NB4 (cell line): Measurements from ENCODE around the gene SOS2.

Source experiments
- DNase-seq: peaks from one replicate; pipeline ENCODE4 v3.0.0; 2010; ENCODE audit warnings: low read depth
- H3K4me3 ChIP-seq: one replicate; pipeline ENCODE4 v1.5.1; 2011; ENCODE audit warnings: mild to moderate bottlenecking, low read depth, low read length, moderate library complexity
- CTCF ChIP-seq: IDR thresholded peaks from one replicate; pipeline ENCODE4 v1.5.1; 2012; ENCODE audit warnings: low read depth, low read length
- MAX ChIP-seq: IDR thresholded peaks from 2 replicates; pipeline ENCODE4 v1.6.1; 2011; ENCODE audit warnings: low read depth, low read length
- MYC ChIP-seq: IDR thresholded peaks from 2 replicates; pipeline ENCODE4 v1.6.1; 2011; ENCODE audit warnings: low read depth, low read length
- POLR2A ChIP-seq: IDR thresholded peaks from 2 replicates; pipeline ENCODE4 v1.6.1; 2011; ENCODE audit warnings: mild to moderate bottlenecking; ENCODE audit not compliant: insufficient read length; ENCODE audit errors: extremely low read depth

SOS2 gene

GRCh38 chr14:50148799-50149198, 82.6 kb downstream of the SOS2 start:
- no peak overlapping the region for H3K4me3 ChIP-seq
- DNase-seq: no peak
- TF ChIP-seq MAX (no peak), MYC (no peak), CTCF (no peak), POLR2A (no peak)

- no peak overlapping the region for H3K4me3 ChIP-seq
- TF ChIP-seq POLR2A (no peak), CTCF (no peak), MYC (no peak), MAX (no peak)
- peak; percentile 8 for DNase-seq
Measured at GRCh38 chr14:50139192-50139591, 92.2 kb downstream of the SOS2 start.

GRCh38 chr14:50127802-50128201, 103.6 kb downstream of the SOS2 start:
- DNase-seq: no peak
- no peak overlapping the region for H3K4me3 ChIP-seq
- TF ChIP-seq MYC (no peak), CTCF (no peak), MAX (no peak), POLR2A (no peak)

- DNase-seq: no peak
- TF ChIP-seq POLR2A (no peak), MAX (no peak), MYC (no peak), CTCF (no peak)
- no peak overlapping the region for H3K4me3 ChIP-seq
Measured at GRCh38 chr14:50123062-50123461, 108.3 kb downstream of the SOS2 start.

- H3K4me3 ChIP-seq: no peak overlapping the region
- no peak for TF ChIP-seq MYC
- no peak for DNase-seq
Measured at GRCh38 chr14:50122291-50122690, 109.1 kb downstream of the SOS2 start.

- no peak overlapping the region for H3K4me3 ChIP-seq
- DNase-seq: no peak
- TF ChIP-seq POLR2A (no peak), MYC (no peak), MAX (no peak), CTCF (no peak)
Measured at GRCh38 chr14:50121486-50121885, 109.9 kb downstream of the SOS2 start.
